HepG2 (cell line): ENCODE data around the gene FAM72B.
"Not testable (repeated sequence)": the region's sequence is repeated elsewhere in the genome, so short reads cannot be mapped to it uniquely, and the experiment has no call there.

ENCODE experiments used
- BORCS8-MEF2B ChIP-seq: sonication (generic); formaldehyde crosslinking; IDR thresholded peaks from 2 replicates; pipeline ENCODE4 v1.8.0; 2022; ENCODE audit warnings: mild to moderate bottlenecking, missing genetic modification reagents
- MTF2 ChIP-seq: sonication (generic); formaldehyde crosslinking; IDR thresholded peaks from 2 replicates; pipeline ENCODE4 v1.5.0; 2020; ENCODE audit warnings: missing genetic modification reagents, borderline replicate concordance
- NR2F1 ChIP-seq, 2 experiments: fragments of 450-650 bp in 1 of 2; formaldehyde crosslinking in 1 of 2; IDR thresholded peaks; 2 replicates each; pipeline versions ENCODE4 v1.5.0 to v1.6.1; 2016 to 2020; ENCODE audit warnings: mild to moderate bottlenecking in 1 of 2, missing compliant biosample characterization in 1 of 2, missing genetic modification reagents in 1 of 2, moderate library complexity in 1 of 2
- SP5 ChIP-seq: IDR thresholded peaks from 2 replicates; pipeline ENCODE4 v1.6.1; 2016; ENCODE audit warnings: low read depth, borderline replicate concordance
- ZNF746 ChIP-seq: sonication (generic); formaldehyde crosslinking; IDR thresholded peaks from 2 replicates; pipeline ENCODE4 v1.8.0; 2022; ENCODE audit warnings: mild to moderate bottlenecking, missing genetic modification reagents
- ZNF792 ChIP-seq: IDR thresholded peaks from 2 replicates; pipeline ENCODE4 v1.6.1; 2016
- TF ChIP-seq, protein P1 (sequence below): IDR thresholded peaks from 2 replicates; pipeline ENCODE4 v1.6.1; 2012; ENCODE audit warnings: inconsistent platforms
- TF ChIP-seq, protein P2 (sequence below): sonication (generic); formaldehyde crosslinking; IDR thresholded peaks from 2 replicates; pipeline ENCODE4 v1.8.1; 2023; ENCODE audit warnings: mild to moderate bottlenecking, inconsistent platforms, moderate library complexity, missing genetic modification reagents, borderline replicate concordance
- TF ChIP-seq, protein P3 (sequence below): sonication (generic); formaldehyde crosslinking; IDR thresholded peaks from 2 replicates; pipeline ENCODE4 v1.4.0; 2020; ENCODE audit warnings: missing genetic modification reagents
- TF ChIP-seq, protein P4 (sequence below): sonication (generic); formaldehyde crosslinking; conservative IDR thresholded peaks from 2 replicates; pipeline ENCODE4 v1.4.0; 2020; ENCODE audit warnings: missing genetic modification reagents

DNA sequence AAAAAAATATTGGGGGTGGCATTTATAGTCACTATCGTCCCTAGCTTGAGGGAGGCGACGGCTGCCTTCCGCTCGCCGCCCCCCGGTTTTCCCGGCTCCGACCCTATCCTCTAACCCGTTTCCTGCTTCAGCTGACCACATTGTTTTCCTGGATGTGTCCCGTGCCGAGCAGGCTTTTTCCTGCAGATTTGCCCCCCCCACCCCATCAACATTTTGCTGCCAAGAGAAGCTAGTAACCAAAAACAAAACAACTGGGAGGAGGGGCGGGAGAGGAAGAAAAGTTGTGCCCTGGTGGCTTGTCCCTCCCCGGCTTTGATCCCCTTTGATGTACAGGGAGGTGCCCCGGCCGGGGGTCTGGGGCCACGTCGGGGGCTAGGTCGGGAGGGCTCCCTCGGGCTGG is 2.1 kb upstream of the FAM72B start:
- TF ChIP-seq, protein P1, sequence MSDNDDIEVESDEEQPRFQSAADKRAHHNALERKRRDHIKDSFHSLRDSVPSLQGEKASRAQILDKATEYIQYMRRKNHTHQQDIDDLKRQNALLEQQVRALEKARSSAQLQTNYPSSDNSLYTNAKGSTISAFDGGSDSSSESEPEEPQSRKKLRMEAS = not testable (repeated sequence)
- TF ChIP-seq ZNF792 (CRISPR knock-in tag); BORCS8-MEF2B (CRISPR knock-in tag); ZNF746 (CRISPR knock-in tag); MTF2 (CRISPR knock-in tag); SP5; NR2F1 (CRISPR knock-in tag; IDR thresholded peaks at IDR 0.05): not testable (repeated sequence)
- TF ChIP-seq, protein P2, sequence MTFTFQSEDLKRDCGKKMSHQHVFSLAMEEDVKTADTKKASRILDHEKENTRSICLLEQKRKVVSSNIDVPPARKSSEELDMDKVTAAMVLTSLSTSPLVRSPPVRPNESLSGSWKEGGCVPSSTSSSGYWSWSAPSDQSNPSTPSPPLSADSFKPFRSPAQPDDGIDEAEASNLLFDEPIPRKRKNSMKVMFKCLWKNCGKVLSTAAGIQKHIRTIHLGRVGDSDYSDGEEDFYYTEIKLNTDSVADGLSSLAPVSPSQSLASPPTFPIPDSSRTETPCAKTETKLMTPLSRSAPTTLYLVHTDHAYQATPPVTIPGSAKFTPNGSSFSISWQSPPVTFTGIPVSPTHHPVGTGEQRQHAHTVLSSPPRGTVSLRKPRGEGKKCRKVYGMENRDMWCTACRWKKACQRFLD (CRISPR knock-in tag) = not testable (repeated sequence)
- TF ChIP-seq, protein P3, sequence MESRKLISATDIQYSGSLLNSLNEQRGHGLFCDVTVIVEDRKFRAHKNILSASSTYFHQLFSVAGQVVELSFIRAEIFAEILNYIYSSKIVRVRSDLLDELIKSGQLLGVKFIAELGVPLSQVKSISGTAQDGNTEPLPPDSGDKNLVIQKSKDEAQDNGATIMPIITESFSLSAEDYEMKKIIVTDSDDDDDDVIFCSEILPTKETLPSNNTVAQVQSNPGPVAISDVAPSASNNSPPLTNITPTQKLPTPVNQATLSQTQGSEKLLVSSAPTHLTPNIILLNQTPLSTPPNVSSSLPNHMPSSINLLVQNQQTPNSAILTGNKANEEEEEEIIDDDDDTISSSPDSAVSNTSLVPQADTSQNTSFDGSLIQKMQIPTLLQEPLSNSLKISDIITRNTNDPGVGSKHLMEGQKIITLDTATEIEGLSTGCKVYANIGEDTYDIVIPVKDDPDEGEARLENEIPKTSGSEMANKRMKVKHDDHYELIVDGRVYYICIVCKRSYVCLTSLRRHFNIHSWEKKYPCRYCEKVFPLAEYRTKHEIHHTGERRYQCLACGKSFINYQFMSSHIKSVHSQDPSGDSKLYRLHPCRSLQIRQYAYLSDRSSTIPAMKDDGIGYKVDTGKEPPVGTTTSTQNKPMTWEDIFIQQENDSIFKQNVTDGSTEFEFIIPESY (CRISPR knock-in tag) = not testable (repeated sequence)
- TF ChIP-seq, protein P4, sequence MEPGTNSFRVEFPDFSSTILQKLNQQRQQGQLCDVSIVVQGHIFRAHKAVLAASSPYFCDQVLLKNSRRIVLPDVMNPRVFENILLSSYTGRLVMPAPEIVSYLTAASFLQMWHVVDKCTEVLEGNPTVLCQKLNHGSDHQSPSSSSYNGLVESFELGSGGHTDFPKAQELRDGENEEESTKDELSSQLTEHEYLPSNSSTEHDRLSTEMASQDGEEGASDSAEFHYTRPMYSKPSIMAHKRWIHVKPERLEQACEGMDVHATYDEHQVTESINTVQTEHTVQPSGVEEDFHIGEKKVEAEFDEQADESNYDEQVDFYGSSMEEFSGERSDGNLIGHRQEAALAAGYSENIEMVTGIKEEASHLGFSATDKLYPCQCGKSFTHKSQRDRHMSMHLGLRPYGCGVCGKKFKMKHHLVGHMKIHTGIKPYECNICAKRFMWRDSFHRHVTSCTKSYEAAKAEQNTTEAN (CRISPR knock-in tag) = not testable (repeated sequence)
